GM10266 (cell line): ENCODE measurements around the gene COL24A1.

Experiments used
- DNase-seq: peaks from one replicate; pipeline ENCODE4 v3.0.0; 2012; ENCODE audit errors: extremely low spot score
- TF ChIP-seq, protein P1 (sequence below): IDR thresholded peaks from 2 replicates; pipeline ENCODE4 v1.5.1; 2012; ENCODE audit warnings: mild to moderate bottlenecking, low read depth; ENCODE audit not compliant: control insufficient read depth, insufficient read depth; ENCODE audit errors: missing control alignments

COL24A1 gene

GRCh38 chr1:85936057-85936456, 220.5 kb downstream of the COL24A1 start:
- TF ChIP-seq, protein P1, sequence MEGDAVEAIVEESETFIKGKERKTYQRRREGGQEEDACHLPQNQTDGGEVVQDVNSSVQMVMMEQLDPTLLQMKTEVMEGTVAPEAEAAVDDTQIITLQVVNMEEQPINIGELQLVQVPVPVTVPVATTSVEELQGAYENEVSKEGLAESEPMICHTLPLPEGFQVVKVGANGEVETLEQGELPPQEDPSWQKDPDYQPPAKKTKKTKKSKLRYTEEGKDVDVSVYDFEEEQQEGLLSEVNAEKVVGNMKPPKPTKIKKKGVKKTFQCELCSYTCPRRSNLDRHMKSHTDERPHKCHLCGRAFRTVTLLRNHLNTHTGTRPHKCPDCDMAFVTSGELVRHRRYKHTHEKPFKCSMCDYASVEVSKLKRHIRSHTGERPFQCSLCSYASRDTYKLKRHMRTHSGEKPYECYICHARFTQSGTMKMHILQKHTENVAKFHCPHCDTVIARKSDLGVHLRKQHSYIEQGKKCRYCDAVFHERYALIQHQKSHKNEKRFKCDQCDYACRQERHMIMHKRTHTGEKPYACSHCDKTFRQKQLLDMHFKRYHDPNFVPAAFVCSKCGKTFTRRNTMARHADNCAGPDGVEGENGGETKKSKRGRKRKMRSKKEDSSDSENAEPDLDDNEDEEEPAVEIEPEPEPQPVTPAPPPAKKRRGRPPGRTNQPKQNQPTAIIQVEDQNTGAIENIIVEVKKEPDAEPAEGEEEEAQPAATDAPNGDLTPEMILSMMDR, result no peak
- DNase-seq, result no peak

GRCh38 chr1:85935234-85935633, 221.3 kb downstream of the COL24A1 start:
- no peak for DNase-seq
- TF ChIP-seq, protein P1, result no peak

DNA sequence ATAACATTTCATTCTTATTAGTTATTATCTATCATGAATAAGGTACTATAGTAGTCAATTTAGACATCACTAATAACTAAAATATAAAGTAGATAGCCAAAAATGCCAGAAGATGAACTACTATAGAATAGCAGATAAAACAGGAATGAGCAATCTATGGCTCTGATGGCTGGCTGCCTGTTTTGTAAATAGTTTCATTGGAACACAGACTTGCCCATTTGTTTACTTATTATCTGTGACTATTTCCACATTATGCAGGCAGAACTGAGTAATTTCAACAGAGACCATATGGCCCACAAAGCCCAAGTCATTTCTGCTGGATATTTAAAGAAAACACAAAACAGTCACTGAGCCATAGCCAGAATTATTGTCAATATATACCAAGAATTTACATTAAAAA, 222.1 kb downstream of the COL24A1 start:
- TF ChIP-seq, protein P1, result no peak
- no peak for DNase-seq

DNA sequence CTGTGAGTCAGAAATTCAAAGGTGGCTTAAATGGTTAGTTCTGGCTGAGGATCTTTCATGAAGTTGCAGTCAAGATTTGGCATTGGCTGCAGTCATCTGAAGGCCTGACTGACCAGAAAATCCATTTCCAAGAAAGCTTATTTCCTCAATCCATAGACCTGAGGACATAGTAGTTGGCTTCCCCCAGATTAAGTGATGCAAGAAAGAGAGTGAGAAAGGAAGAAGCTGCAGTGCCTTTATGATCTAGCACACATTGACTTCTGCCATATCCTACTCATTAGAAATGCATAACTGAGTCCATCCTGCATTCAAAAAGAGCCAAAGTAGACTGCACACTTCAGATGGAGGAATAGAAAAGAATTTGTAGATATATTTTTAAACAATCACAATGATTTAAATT, 222.6 kb downstream of the COL24A1 start:
- TF ChIP-seq, protein P1, result no peak
- no peak for DNase-seq

- TF ChIP-seq, protein P1, result peak; percentile 20
- no peak for DNase-seq
These were observed 244.8 kb downstream of the COL24A1 start for GRCh38 chr1:85911742-85912141.

GRCh38 chr1:85900921-85901320, 255.7 kb downstream of the COL24A1 start:
- TF ChIP-seq, protein P1, result no peak
- no peak for DNase-seq

GRCh38 chr1:85898861-85899260, 257.7 kb downstream of the COL24A1 start:
- TF ChIP-seq, protein P1, result no peak
- no peak for DNase-seq
